ENCODE results near the gene EXOC3L2.

DNA sequence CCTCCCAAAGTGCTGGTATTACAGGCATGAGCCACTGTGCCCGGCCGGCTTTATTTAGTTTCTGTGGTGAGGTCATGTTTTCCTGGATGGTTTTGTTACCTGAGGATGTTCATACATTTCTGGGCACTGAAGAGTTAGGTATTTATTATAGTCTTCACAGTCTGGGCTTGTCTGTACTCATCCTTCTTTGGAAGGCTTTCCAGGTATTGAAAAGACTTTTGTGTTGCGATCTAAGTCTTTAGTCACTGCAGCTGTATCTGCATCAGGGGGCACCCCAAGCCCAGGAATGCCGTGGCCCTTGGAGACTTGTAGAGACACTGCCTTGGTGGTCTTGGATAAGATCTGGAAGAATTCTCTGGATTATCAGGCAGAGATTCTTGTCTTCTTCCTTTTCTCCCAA, 53.8 kb downstream of the EXOC3L2 start:
- TF ChIP-seq, protein P1, sequence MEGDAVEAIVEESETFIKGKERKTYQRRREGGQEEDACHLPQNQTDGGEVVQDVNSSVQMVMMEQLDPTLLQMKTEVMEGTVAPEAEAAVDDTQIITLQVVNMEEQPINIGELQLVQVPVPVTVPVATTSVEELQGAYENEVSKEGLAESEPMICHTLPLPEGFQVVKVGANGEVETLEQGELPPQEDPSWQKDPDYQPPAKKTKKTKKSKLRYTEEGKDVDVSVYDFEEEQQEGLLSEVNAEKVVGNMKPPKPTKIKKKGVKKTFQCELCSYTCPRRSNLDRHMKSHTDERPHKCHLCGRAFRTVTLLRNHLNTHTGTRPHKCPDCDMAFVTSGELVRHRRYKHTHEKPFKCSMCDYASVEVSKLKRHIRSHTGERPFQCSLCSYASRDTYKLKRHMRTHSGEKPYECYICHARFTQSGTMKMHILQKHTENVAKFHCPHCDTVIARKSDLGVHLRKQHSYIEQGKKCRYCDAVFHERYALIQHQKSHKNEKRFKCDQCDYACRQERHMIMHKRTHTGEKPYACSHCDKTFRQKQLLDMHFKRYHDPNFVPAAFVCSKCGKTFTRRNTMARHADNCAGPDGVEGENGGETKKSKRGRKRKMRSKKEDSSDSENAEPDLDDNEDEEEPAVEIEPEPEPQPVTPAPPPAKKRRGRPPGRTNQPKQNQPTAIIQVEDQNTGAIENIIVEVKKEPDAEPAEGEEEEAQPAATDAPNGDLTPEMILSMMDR (IDR thresholded peaks at IDR 0.05; ENCODE audit: control extremely low read depth in 1 of 3, insufficient read depth in 1 of 3, low read depth in 1 of 3, low read length in 3 of 3), result peak in 2 of 3 experiments; percentile 9 to 16; a peak in 3 of 4 replicates
- TF ChIP-seq MAFK (IDR thresholded peaks at IDR 0.05; ENCODE audit: low read depth, low read length), result no peak
- TF ChIP-seq BCL11A (IDR thresholded peaks at IDR 0.05; ENCODE audit: low read depth in 2 of 2, low read length in 2 of 2), result no peak
- no peak for TF ChIP-seq EZH2 (IDR thresholded peaks at IDR 0.05; ENCODE audit: low read depth, low read length, severe bottlenecking)

All from H1 (cell line).